Kidney epithelial cell (primary cell): Measurements from ENCODE around the gene LGI4. TPM values are rescaled to one million over a fixed set of nuclear protein-coding genes. Genes with fewer than 3 reads are reported as not detected.

Experiments used
- DNase-seq: peaks from one replicate; pipeline ENCODE4 v3.0.0-alpha.2; 2010; ENCODE audit warnings: low read depth
- H3K27me3 ChIP-seq: 2 replicates; pipeline ENCODE4 v1.6.0; 2011; ENCODE audit warnings: low read length; ENCODE audit not compliant: control insufficient read depth, insufficient read depth
- H3K36me3 ChIP-seq: 2 replicates; pipeline ENCODE4 v1.5.1; 2011; ENCODE audit warnings: low read length; ENCODE audit not compliant: control insufficient read depth, insufficient read depth
- H3K4me3 ChIP-seq: 2 replicates; pipeline ENCODE4 v1.5.1; 2011; ENCODE audit warnings: low read depth, mild to moderate bottlenecking, control low read depth, low read length
- CTCF ChIP-seq: IDR thresholded peaks from 2 replicates; pipeline ENCODE4 v1.5.1; 2011; ENCODE audit warnings: mild to moderate bottlenecking, moderate library complexity, low read length, control low read depth, inconsistent platforms; ENCODE audit not compliant: insufficient read depth, poor library complexity, severe bottlenecking
- total RNA-seq: library from RNA; depleted of rRNA; stranded (reverse); fragments of >200 nt; gene quantifications from 2 replicates; pipeline ENCODE4 v1.2.3, GENCODE V29; 2015

LGI4 gene
- total RNA-seq, 1 donor from 2014 or later = not detected

- no peaks in the 10 kb centered on the region for H3K36me3 ChIP-seq
- no peak for TF ChIP-seq CTCF
- H3K27me3 ChIP-seq = peaks cover 12% of the 10 kb centered on the region
- no peak overlapping the region for H3K4me3 ChIP-seq
- no peak for DNase-seq
These were observed 25.3 kb downstream of the LGI4 start for GRCh38 chr19:35109395-35110112.

GRCh38 chr19:35108730-35109129 lies 26.1 kb downstream of the LGI4 start:
- Histone ChIP-seq H3K4me3 (no peak overlapping the region), H3K36me3 (no peaks in the 10 kb centered on the region), H3K27me3 (peaks cover 12% of the 10 kb centered on the region)
- no peak for TF ChIP-seq CTCF
- DNase-seq = no peak

GRCh38 chr19:35107545-35107944 lies 27.3 kb downstream of the LGI4 start:
- Histone ChIP-seq H3K36me3 (no peaks in the 10 kb centered on the region), H3K4me3 (no peak overlapping the region), H3K27me3 (peaks cover 10% of the 10 kb centered on the region)
- no peak for TF ChIP-seq CTCF
- DNase-seq = no peak

- no peaks in the 10 kb centered on the region for H3K36me3 ChIP-seq
- TF ChIP-seq CTCF = no peak
- no peak for DNase-seq
- H3K27me3 ChIP-seq = peaks cover 10% of the 10 kb centered on the region
- H3K4me3 ChIP-seq = no peak overlapping the region
These were observed 27.8 kb downstream of the LGI4 start for GRCh38 chr19:35106898-35107541.

GRCh38 chr19:35106291-35106583 lies 28.6 kb downstream of the LGI4 start:
- no peak overlapping the region for H3K4me3 ChIP-seq
- peaks cover 10% of the 10 kb centered on the region for H3K27me3 ChIP-seq
- no peaks in the 10 kb centered on the region for H3K36me3 ChIP-seq
- no peak for DNase-seq
- no peak for TF ChIP-seq CTCF
